Astrocyte of the spinal cord (primary cell): ENCODE measurements around the gene TOLLIP.

Experiments used
- DNase-seq: peaks from one replicate; pipeline ENCODE4 v3.0.0; 2011; ENCODE audit warnings: low read depth, low spot score
- H3K4me3 ChIP-seq: 2 replicates; pipeline ENCODE4 v1.5.1; 2011; ENCODE audit warnings: low read depth, mild to moderate bottlenecking, low read length, moderate library complexity
- CTCF ChIP-seq: IDR thresholded peaks from 2 replicates; pipeline ENCODE4 v1.5.1; 2012; ENCODE audit warnings: low read depth, mild to moderate bottlenecking, low read length, inconsistent platforms
- in situ Hi-C: cut with HindIII; loops from 2 replicates; pipeline ENCODE4 v1.10.0; 2017; ENCODE audit warnings: low sequenced_read_pairs

TOLLIP gene

GRCh38 chr11:1233351-1234053 lies 75.9 kb downstream of the TOLLIP start:
- in situ Hi-C loops: no loop called here
- no peak for TF ChIP-seq CTCF

GRCh38 chr11:1232883-1233321 lies 76.5 kb downstream of the TOLLIP start:
- in situ Hi-C loops: no loop called here
- no peak overlapping the region for H3K4me3 ChIP-seq
- no peak for DNase-seq
- no peak for TF ChIP-seq CTCF

More at GRCh38 chr11:1233351-1234053, 75.9 kb downstream of the TOLLIP start:
- DNase-seq: no peak
- H3K4me3 ChIP-seq: no peak overlapping the region

GRCh38 chr11:1232021-1232882 lies 77.2 kb downstream of the TOLLIP start:
- in situ Hi-C loops: no loop called here
- no peak for TF ChIP-seq CTCF
- H3K4me3 ChIP-seq: no peak overlapping the region
- no peak for DNase-seq

GRCh38 chr11:1231396-1232020 lies 77.9 kb downstream of the TOLLIP start:
- no peak overlapping the region for H3K4me3 ChIP-seq
- no peak for TF ChIP-seq CTCF
- in situ Hi-C loops: no loop called here
- DNase-seq: no peak

GRCh38 chr11:1230456-1231395 lies 78.7 kb downstream of the TOLLIP start:
- H3K4me3 ChIP-seq: no peak overlapping the region
- TF ChIP-seq CTCF: no peak
- in situ Hi-C loops: no loop called here
- no peak for DNase-seq

DNA sequence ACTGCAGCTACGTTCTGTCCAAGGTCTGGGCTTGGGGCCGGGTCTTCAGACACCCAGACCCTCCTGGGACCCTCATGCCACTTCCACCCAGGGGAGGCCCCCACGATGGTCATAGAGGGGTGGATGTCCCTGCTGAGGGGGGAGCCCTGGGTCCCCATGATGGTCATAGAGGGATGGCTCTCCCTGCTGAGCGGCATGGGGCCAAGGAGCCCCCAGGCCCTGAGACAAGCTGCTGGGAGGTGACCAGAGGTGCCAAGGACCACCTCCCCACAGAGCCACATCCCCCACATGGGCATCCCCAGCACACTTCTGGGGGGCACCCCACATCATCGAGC lies 79.3 kb downstream of the TOLLIP start:
- no peak for TF ChIP-seq CTCF
- no peak for DNase-seq
- H3K4me3 ChIP-seq: no peak overlapping the region
- in situ Hi-C loops: no loop called here
